ENCODE results near the gene SGCA. TPM values are rescaled to one million over a fixed set of nuclear protein-coding genes. Genes with fewer than 3 reads are reported as not detected.

Gene SGCA
- total RNA-seq, 1 donor from 2014 or later, result not detected

- Mint-ChIP-seq H3K4me3 (ENCODE audit: unreplicated experiment) (no peak overlapping the region), H3K27me3 (ENCODE audit: unreplicated experiment) (peaks cover 3% of the 10 kb centered on the region), H3K36me3 (ENCODE audit: low read depth, unreplicated experiment) (no peaks in the 10 kb centered on the region), H3K4me1 (ENCODE audit: unreplicated experiment) (peaks cover 14% of the 10 kb centered on the region), H3K27ac (ENCODE audit: unreplicated experiment) (no peak overlapping the region), H3K9me3 (ENCODE audit: unreplicated experiment) (no peaks in the 10 kb centered on the region)
- DNase-seq (ENCODE audit: low spot score), result no peak
- no peak for TF ChIP-seq CTCF (IDR thresholded peaks at IDR 0.05; ENCODE audit: unreplicated experiment)
Observed at GRCh38 chr17:50181591-50182560, 16.1 kb downstream of the SGCA start.

- H3K27ac Mint-ChIP-seq (ENCODE audit: unreplicated experiment), result no peak overlapping the region
- TF ChIP-seq CTCF (IDR thresholded peaks at IDR 0.05; ENCODE audit: unreplicated experiment), result no peak
- peaks cover 14% of the 10 kb centered on the region for H3K4me1 Mint-ChIP-seq (ENCODE audit: unreplicated experiment)
- H3K9me3 Mint-ChIP-seq (ENCODE audit: unreplicated experiment), result no peaks in the 10 kb centered on the region
- no peak overlapping the region for H3K4me3 Mint-ChIP-seq (ENCODE audit: unreplicated experiment)
- no peak for DNase-seq (ENCODE audit: low spot score)
- H3K36me3 Mint-ChIP-seq (ENCODE audit: low read depth, unreplicated experiment), result no peaks in the 10 kb centered on the region
- H3K27me3 Mint-ChIP-seq (ENCODE audit: unreplicated experiment), result peaks cover 6% of the 10 kb centered on the region
Observed at GRCh38 chr17:50182783-50183420, 17.1 kb downstream of the SGCA start.

GRCh38 chr17:50183421-50183994, 17.7 kb downstream of the SGCA start:
- Mint-ChIP-seq H3K27me3 (ENCODE audit: unreplicated experiment) (peaks cover 8% of the 10 kb centered on the region), H3K9me3 (ENCODE audit: unreplicated experiment) (no peaks in the 10 kb centered on the region), H3K36me3 (ENCODE audit: low read depth, unreplicated experiment) (no peaks in the 10 kb centered on the region), H3K4me1 (ENCODE audit: unreplicated experiment) (peaks cover 9% of the 10 kb centered on the region), H3K27ac (ENCODE audit: unreplicated experiment) (no peak overlapping the region), H3K4me3 (ENCODE audit: unreplicated experiment) (no peak overlapping the region)
- TF ChIP-seq CTCF (IDR thresholded peaks at IDR 0.05; ENCODE audit: unreplicated experiment), result no peak
- no peak for DNase-seq (ENCODE audit: low spot score)

GRCh38 chr17:50184064-50184463, 18.3 kb downstream of the SGCA start:
- Mint-ChIP-seq H3K36me3 (ENCODE audit: low read depth, unreplicated experiment) (no peaks in the 10 kb centered on the region), H3K27me3 (ENCODE audit: unreplicated experiment) (peaks cover 9% of the 10 kb centered on the region), H3K4me1 (ENCODE audit: unreplicated experiment) (peaks cover 8% of the 10 kb centered on the region), H3K9me3 (ENCODE audit: unreplicated experiment) (no peaks in the 10 kb centered on the region), H3K27ac (ENCODE audit: unreplicated experiment) (no peak overlapping the region), H3K4me3 (ENCODE audit: unreplicated experiment) (no peak overlapping the region)
- DNase-seq (ENCODE audit: low spot score), result no peak
- TF ChIP-seq CTCF (IDR thresholded peaks at IDR 0.05; ENCODE audit: unreplicated experiment), result peak; percentile 21
